GM13976 (cell line): ENCODE results near the gene TPM1.

Experiments
- DNase-seq: peaks from one replicate; pipeline ENCODE4 v3.0.0; 2012; ENCODE audit warnings: low spot score
- CTCF ChIP-seq: IDR thresholded peaks from 2 replicates; pipeline ENCODE4 v1.5.1; 2012; ENCODE audit warnings: borderline replicate concordance, mild to moderate bottlenecking; ENCODE audit not compliant: insufficient read depth; ENCODE audit errors: extremely low read depth, missing control alignments, control extremely low read depth
- in situ Hi-C: fragments of 300-500 bp; cut with MboI; formaldehyde crosslinking; loops from one replicate; pipeline ENCODE4 v1.12.0; 2022; ENCODE audit warnings: low sequenced_read_pairs, mixed read lengths, inconsistent platforms; ENCODE audit not compliant: unreplicated experiment

The TPM1 gene

DNA sequence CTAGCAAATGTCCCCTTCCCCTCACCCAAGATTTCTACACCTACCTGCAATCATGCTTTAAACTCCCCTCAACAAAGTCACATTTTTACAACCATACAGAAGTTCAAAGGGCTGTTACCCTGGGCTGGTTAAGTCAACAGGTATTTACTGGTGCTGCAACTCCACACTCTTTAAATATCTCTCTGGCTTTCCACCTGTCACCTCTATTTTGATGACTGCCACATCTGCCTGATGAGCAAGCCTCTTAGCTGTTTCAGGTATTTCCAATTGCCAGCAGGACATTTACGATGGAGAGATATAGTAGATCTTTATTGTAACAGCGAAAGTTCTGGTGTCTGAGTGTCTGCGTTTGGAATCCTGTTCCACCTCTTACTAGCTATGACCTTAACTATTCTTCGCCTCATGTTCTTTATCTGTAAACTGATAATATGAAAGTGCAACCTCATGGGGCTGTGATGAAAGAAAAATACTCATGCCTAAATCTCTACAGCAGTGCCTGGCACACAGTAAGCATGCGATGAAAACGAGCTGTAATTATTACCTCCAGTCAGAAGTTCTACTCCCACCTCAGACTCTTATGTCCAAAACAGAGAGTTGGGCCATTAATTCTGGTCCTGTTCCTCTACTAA is 44.2 kb upstream of the TPM1 start:
- in situ Hi-C loops: no loop called here
- DNase-seq: no peak
- TF ChIP-seq CTCF: no peak

DNA sequence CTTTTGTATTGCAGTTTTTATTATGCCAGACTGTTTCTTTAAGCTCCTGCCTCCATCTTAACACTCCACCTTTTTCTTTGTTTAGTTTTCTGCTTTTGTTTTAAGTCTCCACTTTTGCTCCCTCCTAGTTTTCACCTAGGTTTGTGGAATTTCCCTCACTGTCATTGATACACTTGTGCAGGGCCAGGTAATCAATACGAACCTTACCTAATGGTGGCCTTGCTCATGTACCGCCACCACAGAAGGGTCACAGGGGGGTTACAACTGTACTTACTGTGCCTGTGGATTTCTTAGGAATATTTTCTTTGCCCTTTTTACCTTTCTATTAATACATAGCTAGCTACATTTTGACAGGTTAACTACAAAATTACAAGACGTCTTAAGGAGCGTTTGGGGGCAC is 43.4 kb upstream of the TPM1 start:
- in situ Hi-C loops: no loop called here
- no peak for DNase-seq
- TF ChIP-seq CTCF: no peak

GRCh38 chr15:62999923-63000561 is 42.5 kb upstream of the TPM1 start:
- TF ChIP-seq CTCF: no peak
- no peak for DNase-seq
- in situ Hi-C loops: no loop called here

- no peak for TF ChIP-seq CTCF
- in situ Hi-C loops: no loop called here
- DNase-seq: no peak
Observed at GRCh38 chr15:63000706-63001105, 41.8 kb upstream of the TPM1 start.

GRCh38 chr15:63004211-63004610 is 38.3 kb upstream of the TPM1 start:
- DNase-seq: no peak
- in situ Hi-C loops: no loop called here
- TF ChIP-seq CTCF: no peak

DNA sequence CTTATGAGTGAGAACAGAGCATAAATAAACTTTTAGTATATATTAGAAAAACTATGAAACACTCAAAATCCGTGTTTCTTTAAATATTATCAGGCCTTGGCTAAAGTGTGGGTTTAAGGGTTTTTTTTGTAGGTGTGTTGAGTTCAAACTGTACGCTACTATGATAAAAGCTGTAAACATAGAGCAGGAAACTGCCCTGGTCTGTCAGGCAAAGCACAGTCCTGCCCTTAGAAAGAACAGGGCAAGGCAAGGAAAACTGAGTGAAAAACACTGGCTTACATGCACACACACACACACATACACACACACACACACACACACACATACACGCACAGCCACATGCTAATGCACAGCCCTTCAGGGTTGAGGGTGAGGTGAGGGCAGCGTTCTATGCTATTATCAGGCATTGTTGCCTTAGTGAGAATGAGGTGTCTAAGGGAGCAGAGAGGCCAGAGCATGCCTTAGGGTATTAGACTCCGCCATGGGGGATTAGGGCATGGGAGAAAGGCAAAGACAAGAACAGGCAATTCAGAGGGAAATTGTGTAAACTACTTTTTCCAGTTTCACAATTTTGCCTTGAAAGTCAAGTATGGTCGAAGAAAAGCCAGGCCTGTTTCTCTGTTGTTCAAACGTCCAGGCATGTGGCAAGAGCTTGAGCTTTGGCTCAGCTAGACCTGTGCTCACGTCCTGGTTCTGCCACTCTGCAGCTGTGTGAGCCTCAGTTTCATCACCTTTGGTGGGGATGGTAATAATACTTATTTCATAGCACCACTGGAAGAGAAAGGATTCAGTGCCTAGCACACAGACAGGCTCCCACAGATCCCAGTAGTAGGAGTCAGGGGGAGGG is 36.3 kb upstream of the TPM1 start:
- TF ChIP-seq CTCF: no peak
- DNase-seq: no peak
- in situ Hi-C loops: no loop called here
